DOHH2 (cell line): ENCODE results near the gene BHLHA15.

Experiments used
- H3F3A ChIP-seq: fragments of 200-600 bp; sonication (generic), shearing (Covaris generic); 2 replicates; pipeline ENCODE4 v1.6.0; 2016; ENCODE audit warnings: antibody characterized with exemption, mild to moderate bottlenecking; ENCODE audit not compliant: control insufficient read depth, insufficient read depth
- H3K27ac ChIP-seq: fragments of 200-600 bp; sonication (generic); 2 replicates; pipeline ENCODE4 v1.5.1; 2014; ENCODE audit warnings: low read depth, mild to moderate bottlenecking, low read length, moderate library complexity
- H3K27me3 ChIP-seq: fragments of 200-600 bp; sonication (generic); 2 replicates; pipeline ENCODE4 v1.6.1; 2014; ENCODE audit warnings: mild to moderate bottlenecking, low read length, mixed read lengths; ENCODE audit not compliant: control insufficient read depth
- H3K36me3 ChIP-seq: fragments of 200-600 bp; sonication (generic); 2 replicates; pipeline ENCODE4 v1.6.1; 2014; ENCODE audit warnings: mild to moderate bottlenecking, low read length, moderate library complexity, mixed read lengths; ENCODE audit not compliant: control insufficient read depth
- H3K4me1 ChIP-seq: fragments of 200-600 bp; sonication (generic); 2 replicates; pipeline ENCODE4 v1.6.1; 2014; ENCODE audit warnings: mild to moderate bottlenecking, low read length, mixed read lengths; ENCODE audit not compliant: control insufficient read depth
- H3K4me2 ChIP-seq: fragments of 200-600 bp; sonication (generic); 2 replicates; pipeline ENCODE4 v1.6.0; 2014; ENCODE audit warnings: mild to moderate bottlenecking, low read length, moderate library complexity
- H3K4me3 ChIP-seq: fragments of 200-600 bp; sonication (generic); 2 replicates; pipeline ENCODE4 v1.5.1; 2014; ENCODE audit warnings: mild to moderate bottlenecking, low read length, mixed read lengths
- H3K79me2 ChIP-seq: fragments of 200-600 bp; sonication (generic); 2 replicates; pipeline ENCODE4 v1.6.1; 2014; ENCODE audit warnings: mild to moderate bottlenecking, low read length, mixed read lengths; ENCODE audit not compliant: control insufficient read depth
- H3K9me2 ChIP-seq: fragments of 200-600 bp; sonication (generic); replicated peaks from 2 replicates; pipeline ENCODE4 v1.6.1; 2014; ENCODE audit warnings: mild to moderate bottlenecking, low read length, mixed read lengths; ENCODE audit not compliant: control insufficient read depth
- H3K9me3 ChIP-seq: fragments of 200-600 bp; sonication (generic); 2 replicates; pipeline ENCODE4 v1.6.1; 2014; ENCODE audit warnings: antibody characterized with exemption, low read length, mixed read lengths; ENCODE audit not compliant: control insufficient read depth, insufficient read depth
- H4K20me1 ChIP-seq: fragments of 200-600 bp; sonication (generic); 2 replicates; pipeline ENCODE4 v1.6.0; 2014; ENCODE audit warnings: low read depth, mild to moderate bottlenecking, antibody characterized with exemption, low read length, moderate library complexity; ENCODE audit not compliant: control insufficient read depth, insufficient read depth
- CTCF ChIP-seq: fragments of 200-600 bp; sonication (generic); IDR thresholded peaks from one replicate; pipeline ENCODE4 v1.5.1; 2014; ENCODE audit warnings: antibody characterized with exemption, mild to moderate bottlenecking, low read depth, low read length; ENCODE audit not compliant: poor library complexity, severe bottlenecking
- EZH2phosphoT487 ChIP-seq: fragments of 200-600 bp; sonication (generic); IDR thresholded peaks from 2 replicates; pipeline ENCODE4 v1.6.1; 2017; ENCODE audit warnings: borderline replicate concordance, mild to moderate bottlenecking, antibody characterized with exemption, low read length, moderate library complexity, mixed read lengths

Gene BHLHA15

GRCh38 chr7:98180751-98181150 is 30.5 kb upstream of the BHLHA15 start:
- H3K4me3 ChIP-seq, result no peak overlapping the region

GRCh38 chr7:98185101-98185500 is 26.1 kb upstream of the BHLHA15 start:
- no peaks in the 10 kb centered on the region for H3K79me2 ChIP-seq
- no peaks in the 10 kb centered on the region; the same call in none of the 2 replicates for H3F3A ChIP-seq
- no peak overlapping the region for H3K27ac ChIP-seq
- no peak overlapping the region for H3K4me3 ChIP-seq
- H3K9me2 ChIP-seq, result no peaks in the 10 kb centered on the region
- no peaks in the 10 kb centered on the region; the same call in none of the 2 replicates for H4K20me1 ChIP-seq
- no peaks in the 10 kb centered on the region for H3K27me3 ChIP-seq
- no peaks in the 10 kb centered on the region for H3K9me3 ChIP-seq
- no peak overlapping the region for H3K4me2 ChIP-seq
- TF ChIP-seq EZH2phosphoT487 (no peak), CTCF (no peak)
- H3K36me3 ChIP-seq, result peaks cover 9% of the 10 kb centered on the region; the same call in 1 of the 2 replicates
- no peaks in the 10 kb centered on the region for H3K4me1 ChIP-seq

More at GRCh38 chr7:98180751-98181150, 30.5 kb upstream of the BHLHA15 start:
- TF ChIP-seq EZH2phosphoT487 (no peak), CTCF (no peak)
- Histone ChIP-seq H3F3A (no peaks in the 10 kb centered on the region), H4K20me1 (no peaks in the 10 kb centered on the region; the same call in none of the 2 replicates), H3K27ac (no peak overlapping the region), H3K4me2 (no peak overlapping the region), H3K79me2 (no peaks in the 10 kb centered on the region), H3K36me3 (no peaks in the 10 kb centered on the region), H3K27me3 (no peaks in the 10 kb centered on the region), H3K9me2 (no peaks in the 10 kb centered on the region), H3K4me1 (peaks cover 6% of the 10 kb centered on the region; the same call in 1 of the 2 replicates), H3K9me3 (no peaks in the 10 kb centered on the region)

GRCh38 chr7:98186452-98187137 is 24.6 kb upstream of the BHLHA15 start:
- H3K79me2 ChIP-seq, result no peaks in the 10 kb centered on the region
- no peaks in the 10 kb centered on the region for H3K9me3 ChIP-seq
- no peak overlapping the region for H3K4me3 ChIP-seq
- no peaks in the 10 kb centered on the region for H3K27me3 ChIP-seq
- H4K20me1 ChIP-seq, result no peaks in the 10 kb centered on the region; the same call in none of the 2 replicates
- H3K4me2 ChIP-seq, result no peak overlapping the region
- H3F3A ChIP-seq, result no peaks in the 10 kb centered on the region; the same call in none of the 2 replicates
- H3K36me3 ChIP-seq, result peaks cover 11% of the 10 kb centered on the region
- no peaks in the 10 kb centered on the region for H3K9me2 ChIP-seq
- H3K4me1 ChIP-seq, result no peaks in the 10 kb centered on the region
- no peak for TF ChIP-seq EZH2phosphoT487
- TF ChIP-seq CTCF, result no peak
- H3K27ac ChIP-seq, result no peak overlapping the region
